ENCODE data around the gene KIF1A. TPM values are rescaled to one million over a fixed set of nuclear protein-coding genes. Genes with fewer than 3 reads are reported as not detected.
"Not testable (repeated sequence)": the region's sequence is repeated elsewhere in the genome, so short reads cannot be mapped to it uniquely, and the experiment has no call there.

The KIF1A gene
- total and polyA plus RNA-seq, 7 experiments from 2014 or later = 0.24 TPM; not detected in 6

GRCh38 chr2:240691075-240691427 lies 129.0 kb downstream of the KIF1A start:
- CTCF ChIA-PET; H3K4me1 ChIP-seq (ENCODE audit: control insufficient read depth in 2 of 2, insufficient read depth in 2 of 2, low read length in 2 of 2): not testable (repeated sequence)
- peak in 1 of 9 donors; percentile 6 for DNase-seq

GRCh38 chr2:240690421-240691074 lies 129.5 kb downstream of the KIF1A start:
- H3K4me1 Mint-ChIP-seq; H3K9me3 ChIP-seq (ENCODE audit: control insufficient read depth in 2 of 3, low read length in 3 of 3); H3K9me3 Mint-ChIP-seq; H3K27me3 ChIP-seq (ENCODE audit: control insufficient read depth in 2 of 2, insufficient read depth in 2 of 2, low read length in 2 of 2); POLR2A ChIA-PET; ATAC-seq; H3K36me3 ChIP-seq (ENCODE audit: control insufficient read depth in 2 of 3, insufficient read depth in 3 of 3, low read length in 3 of 3); H3K4me3 ChIP-seq (ENCODE audit: low read length); H3K27me3 Mint-ChIP-seq; H3K4me1 ChIP-seq (ENCODE audit: control insufficient read depth in 2 of 2, insufficient read depth in 2 of 2, low read length in 2 of 2); CTCF ChIA-PET; H3K36me3 Mint-ChIP-seq; intact Hi-C loops (cut with micrococcal nuclease); H3K27ac ChIP-seq (ENCODE audit: low read depth, low read length); DNase-seq: not testable (repeated sequence)
- Mint-ChIP-seq H3K4me3 (peak overlapping the region in 5 of 10 donors; percentile 34 to 64 (median 48)), H3K27ac (peak overlapping the region in 1 of 9 donors; percentile 67)

More at GRCh38 chr2:240691075-240691427, 129.0 kb downstream of the KIF1A start:
- H3K27ac Mint-ChIP-seq; H3K36me3 ChIP-seq (ENCODE audit: control insufficient read depth in 2 of 3, insufficient read depth in 3 of 3, low read length in 3 of 3); H3K9me3 Mint-ChIP-seq; H3K27ac ChIP-seq (ENCODE audit: low read depth, low read length); ATAC-seq; H3K4me1 Mint-ChIP-seq; H3K36me3 Mint-ChIP-seq; H3K27me3 ChIP-seq (ENCODE audit: control insufficient read depth in 2 of 2, insufficient read depth in 2 of 2, low read length in 2 of 2); H3K9me3 ChIP-seq (ENCODE audit: control insufficient read depth in 2 of 3, low read length in 3 of 3); H3K4me3 ChIP-seq (ENCODE audit: low read length); POLR2A ChIA-PET; intact Hi-C loops (cut with micrococcal nuclease); H3K27me3 Mint-ChIP-seq: not testable (repeated sequence)
- H3K4me3 Mint-ChIP-seq = peak overlapping the region in 3 of 10 donors; percentile 39 to 64 (median 55)

GRCh38 chr2:240689975-240690374 lies 130.0 kb downstream of the KIF1A start:
- CTCF ChIA-PET = no interaction called here
- POLR2A ChIA-PET = no interaction called here
- intact Hi-C loops (cut with micrococcal nuclease) = no loop called here
- Mint-ChIP-seq H3K27me3 (no peaks in the 10 kb centered on the region), H3K36me3 (no peaks in the 10 kb centered on the region), H3K4me1 (peaks cover 0 to 9% (median 0%) of the 10 kb centered on the region in 7 donors), H3K9me3 (no peaks in the 10 kb centered on the region), H3K4me3 (peak overlapping the region in 2 of 10 donors; percentile 39 to 47), H3K27ac (no peak overlapping the region)
- Histone ChIP-seq H3K9me3 (ENCODE audit: control insufficient read depth in 2 of 3, low read length in 3 of 3) (no peaks in the 10 kb centered on the region), H3K27me3 (ENCODE audit: control insufficient read depth in 2 of 2, insufficient read depth in 2 of 2, low read length in 2 of 2) (no peaks in the 10 kb centered on the region), H3K4me1 (ENCODE audit: control insufficient read depth in 2 of 2, insufficient read depth in 2 of 2, low read length in 2 of 2) (no peaks in the 10 kb centered on the region), H3K36me3 (ENCODE audit: control insufficient read depth in 2 of 3, insufficient read depth in 3 of 3, low read length in 3 of 3) (no peaks in the 10 kb centered on the region), H3K27ac (ENCODE audit: low read depth, low read length) (no peak overlapping the region), H3K4me3 (ENCODE audit: low read length) (no peak overlapping the region)
- no peak for ATAC-seq
- DNase-seq = no peak

- H3K4me3 ChIP-seq (ENCODE audit: low read length) = no peak overlapping the region
- intact Hi-C loops (cut with micrococcal nuclease) = no loop called here
- Mint-ChIP-seq H3K27me3 (no peaks in the 10 kb centered on the region), H3K9me3 (no peaks in the 10 kb centered on the region), H3K4me3 (no peak overlapping the region), H3K27ac (no peak overlapping the region), H3K4me1 (peaks cover 0 to 9% (median 2%) of the 10 kb centered on the region in 7 donors), H3K36me3 (no peaks in the 10 kb centered on the region)
- H3K27me3 ChIP-seq (ENCODE audit: control insufficient read depth in 2 of 2, insufficient read depth in 2 of 2, low read length in 2 of 2) = no peaks in the 10 kb centered on the region
- no peaks in the 10 kb centered on the region for H3K9me3 ChIP-seq (ENCODE audit: control insufficient read depth in 2 of 3, low read length in 3 of 3)
- ChIA-PET POLR2A (interaction anchor here (0.7 kb wide), 1 partner anchor 122 kb away, joined by 3 read pairs; no protein-coding TSS in a partner anchor), CTCF (no interaction called here)
- no peaks in the 10 kb centered on the region for H3K4me1 ChIP-seq (ENCODE audit: control insufficient read depth in 2 of 2, insufficient read depth in 2 of 2, low read length in 2 of 2)
- DNase-seq (no peak), ATAC-seq (no peak)
- no peaks in the 10 kb centered on the region for H3K36me3 ChIP-seq (ENCODE audit: control insufficient read depth in 2 of 3, insufficient read depth in 3 of 3, low read length in 3 of 3)
- H3K27ac ChIP-seq (ENCODE audit: low read depth, low read length) = no peak overlapping the region
Observed at GRCh38 chr2:240688553-240688919, 131.5 kb downstream of the KIF1A start.

- CTCF ChIA-PET = no interaction called here
- no peak overlapping the region for H3K4me3 Mint-ChIP-seq
- H3K4me1 Mint-ChIP-seq = peaks cover 0 to 9% (median 2%) of the 10 kb centered on the region in 7 donors
Observed at GRCh38 chr2:240687741-240688552, 132.1 kb downstream of the KIF1A start.

GRCh38 chr2:240687045-240687740 lies 132.8 kb downstream of the KIF1A start:
- Histone ChIP-seq H3K9me3 (ENCODE audit: control insufficient read depth in 2 of 3, low read length in 3 of 3) (no peaks in the 10 kb centered on the region), H3K36me3 (ENCODE audit: control insufficient read depth in 2 of 3, insufficient read depth in 3 of 3, low read length in 3 of 3) (no peaks in the 10 kb centered on the region), H3K4me3 (ENCODE audit: low read length) (no peak overlapping the region), H3K4me1 (ENCODE audit: control insufficient read depth in 2 of 2, insufficient read depth in 2 of 2, low read length in 2 of 2) (no peaks in the 10 kb centered on the region), H3K27me3 (ENCODE audit: control insufficient read depth in 2 of 2, insufficient read depth in 2 of 2, low read length in 2 of 2) (no peaks in the 10 kb centered on the region), H3K27ac (ENCODE audit: low read depth, low read length) (no peak overlapping the region)
- H3K27me3 Mint-ChIP-seq = no peaks in the 10 kb centered on the region
- no peaks in the 10 kb centered on the region for H3K36me3 Mint-ChIP-seq
- no peak overlapping the region for H3K4me3 Mint-ChIP-seq
- H3K9me3 Mint-ChIP-seq = no peaks in the 10 kb centered on the region
- intact Hi-C loops (cut with micrococcal nuclease) = no loop called here
- no peak for DNase-seq
- ATAC-seq = no peak
- H3K4me1 Mint-ChIP-seq = peaks cover 0 to 9% (median 2%) of the 10 kb centered on the region in 7 donors
- H3K27ac Mint-ChIP-seq = peak overlapping the region in 2 of 9 donors; percentile 35 to 43
- ChIA-PET POLR2A (no interaction called here), CTCF (no interaction called here)

More at GRCh38 chr2:240687741-240688552, 132.1 kb downstream of the KIF1A start:
- Mint-ChIP-seq H3K27me3 (no peaks in the 10 kb centered on the region), H3K36me3 (no peaks in the 10 kb centered on the region), H3K27ac (no peak overlapping the region), H3K9me3 (no peaks in the 10 kb centered on the region)
- Histone ChIP-seq H3K27me3 (ENCODE audit: control insufficient read depth in 2 of 2, insufficient read depth in 2 of 2, low read length in 2 of 2) (no peaks in the 10 kb centered on the region), H3K9me3 (ENCODE audit: control insufficient read depth in 2 of 3, low read length in 3 of 3) (no peaks in the 10 kb centered on the region), H3K27ac (ENCODE audit: low read depth, low read length) (no peak overlapping the region), H3K36me3 (ENCODE audit: control insufficient read depth in 2 of 3, insufficient read depth in 3 of 3, low read length in 3 of 3) (no peaks in the 10 kb centered on the region), H3K4me1 (ENCODE audit: control insufficient read depth in 2 of 2, insufficient read depth in 2 of 2, low read length in 2 of 2) (no peaks in the 10 kb centered on the region), H3K4me3 (ENCODE audit: low read length) (no peak overlapping the region)
- intact Hi-C loops (cut with micrococcal nuclease) = no loop called here
- ATAC-seq (no peak), DNase-seq (no peak)
- POLR2A ChIA-PET = interaction anchor here (0.7 kb wide), 1 partner anchor 121 kb away, joined by 3 read pairs; no protein-coding TSS in a partner anchor
